GM12874 (cell line): Measurements from ENCODE around the gene RPS19BP1.
A peak's percentile ranks its signal among the peaks of the same experiment; 100 is the strongest.

Experiments used
- TF ChIP-seq, protein P1 (sequence below): IDR thresholded peaks from 2 replicates; pipeline ENCODE4 v1.5.1; 2011; ENCODE audit warnings: low read depth, mild to moderate bottlenecking, control low read depth, low read length, moderate library complexity; ENCODE audit not compliant: insufficient read depth

Gene RPS19BP1

GRCh38 chr22:39567135-39567946 lies 34.8 kb upstream of the RPS19BP1 start:
- TF ChIP-seq, protein P1, sequence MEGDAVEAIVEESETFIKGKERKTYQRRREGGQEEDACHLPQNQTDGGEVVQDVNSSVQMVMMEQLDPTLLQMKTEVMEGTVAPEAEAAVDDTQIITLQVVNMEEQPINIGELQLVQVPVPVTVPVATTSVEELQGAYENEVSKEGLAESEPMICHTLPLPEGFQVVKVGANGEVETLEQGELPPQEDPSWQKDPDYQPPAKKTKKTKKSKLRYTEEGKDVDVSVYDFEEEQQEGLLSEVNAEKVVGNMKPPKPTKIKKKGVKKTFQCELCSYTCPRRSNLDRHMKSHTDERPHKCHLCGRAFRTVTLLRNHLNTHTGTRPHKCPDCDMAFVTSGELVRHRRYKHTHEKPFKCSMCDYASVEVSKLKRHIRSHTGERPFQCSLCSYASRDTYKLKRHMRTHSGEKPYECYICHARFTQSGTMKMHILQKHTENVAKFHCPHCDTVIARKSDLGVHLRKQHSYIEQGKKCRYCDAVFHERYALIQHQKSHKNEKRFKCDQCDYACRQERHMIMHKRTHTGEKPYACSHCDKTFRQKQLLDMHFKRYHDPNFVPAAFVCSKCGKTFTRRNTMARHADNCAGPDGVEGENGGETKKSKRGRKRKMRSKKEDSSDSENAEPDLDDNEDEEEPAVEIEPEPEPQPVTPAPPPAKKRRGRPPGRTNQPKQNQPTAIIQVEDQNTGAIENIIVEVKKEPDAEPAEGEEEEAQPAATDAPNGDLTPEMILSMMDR = no peak

DNA sequence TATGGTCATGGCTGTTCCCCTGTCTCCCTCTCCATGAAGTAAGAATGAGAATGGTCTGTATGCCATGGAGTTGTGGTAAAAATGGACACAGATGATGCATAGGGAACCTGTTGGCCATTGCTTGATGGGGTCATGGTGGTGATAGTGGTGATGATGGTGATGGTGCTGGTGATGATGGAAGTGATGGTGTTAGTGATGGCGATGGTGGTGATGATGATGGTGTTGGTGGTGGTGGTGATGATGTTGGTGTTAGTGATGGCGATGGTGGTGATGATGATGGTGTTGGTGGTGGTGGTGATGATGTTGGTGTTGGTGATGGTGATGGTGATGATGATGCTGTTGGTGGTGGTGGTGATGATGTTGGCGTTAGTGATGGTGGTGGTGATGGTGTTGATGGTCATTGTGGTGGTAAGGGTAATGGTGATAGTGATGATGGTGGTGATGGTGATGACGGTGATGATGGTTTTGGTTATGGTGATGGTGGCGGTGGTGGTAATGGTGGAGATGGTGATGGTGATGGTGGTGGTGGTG lies 32.9 kb upstream of the RPS19BP1 start:
- TF ChIP-seq, protein P1 = no peak

- TF ChIP-seq, protein P1 = no peak
Observed at GRCh38 chr22:39563571-39564428, 31.3 kb upstream of the RPS19BP1 start.

GRCh38 chr22:39562839-39563489 lies 30.4 kb upstream of the RPS19BP1 start:
- TF ChIP-seq, protein P1 = no peak

- TF ChIP-seq, protein P1 = no peak
Observed at GRCh38 chr22:39560127-39560526, 27.6 kb upstream of the RPS19BP1 start.

- TF ChIP-seq, protein P1 = peak; percentile 68
Observed at GRCh38 chr22:39559456-39560105, 27.0 kb upstream of the RPS19BP1 start.
